Activated B cell treated with CpG ODN at 0.5 μM for 24 hours (primary cell): ENCODE measurements around the gene MAFG. TPM values are rescaled to one million over a fixed set of nuclear protein-coding genes. Genes with fewer than 3 reads are reported as not detected.

Experiments used
- ATAC-seq: fragments of 200-7000 bp; cut with Tn5 transposase; one replicate; pipeline ENCODE4 v1.10.0; 2021; ENCODE audit warnings: low read depth, mild to moderate bottlenecking, moderate library complexity
- CTCF ChIA-PET: fragments of 350-600 bp; sonication (Branson Sonifier 250); formaldehyde crosslinking; loops from one replicate; lab custom pipeline; 2021; ENCODE audit warnings: antibody characterized with exemption; lab: Charles Lee
- POLR2A ChIA-PET: fragments of 350-600 bp; sonication (Branson Sonifier 250); formaldehyde crosslinking; loops from one replicate; lab custom pipeline; 2021; ENCODE audit warnings: antibody characterized with exemption; lab: Charles Lee
- DNase-seq: peaks from one replicate; pipeline ENCODE4 v3.0.0; 2022
- H3K27ac Mint-ChIP-seq: one replicate; pipeline ENCODE4 v1.8.0; 2020; ENCODE audit warnings: mixed read lengths
- H3K27me3 Mint-ChIP-seq: one replicate; pipeline ENCODE4 v1.8.0; 2021; ENCODE audit warnings: mixed read lengths
- H3K36me3 Mint-ChIP-seq: one replicate; pipeline ENCODE4 v1.8.0; 2021; ENCODE audit warnings: low read depth, mixed read lengths
- H3K4me1 Mint-ChIP-seq: one replicate; pipeline ENCODE4 v1.8.0; 2021; ENCODE audit warnings: mixed read lengths
- H3K4me3 Mint-ChIP-seq: one replicate; pipeline ENCODE4 v1.8.0; 2020; ENCODE audit warnings: mild to moderate bottlenecking, mixed read lengths
- H3K9me3 Mint-ChIP-seq: one replicate; pipeline ENCODE4 v1.8.0; 2020; ENCODE audit warnings: mixed read lengths
- intact Hi-C: fragments of 100-400 bp; cut with micrococcal nuclease; formaldehyde crosslinking; loops from one replicate; pipeline ENCODE4 v1.15.1; 2024
- total RNA-seq: library from RNA; stranded (reverse); gene quantifications from 2 replicates; pipeline ENCODE4 v1.2.3, GENCODE V29; 2022
- TF ChIP-seq, protein P1 (sequence below): fragments of 200-600 bp; IDR thresholded peaks from one replicate; pipeline ENCODE4 v1.8.0; 2022; ENCODE audit warnings: antibody characterized with exemption, mild to moderate bottlenecking

The MAFG gene
- total RNA-seq, 1 donor from 2014 or later = 30.7 TPM

DNA sequence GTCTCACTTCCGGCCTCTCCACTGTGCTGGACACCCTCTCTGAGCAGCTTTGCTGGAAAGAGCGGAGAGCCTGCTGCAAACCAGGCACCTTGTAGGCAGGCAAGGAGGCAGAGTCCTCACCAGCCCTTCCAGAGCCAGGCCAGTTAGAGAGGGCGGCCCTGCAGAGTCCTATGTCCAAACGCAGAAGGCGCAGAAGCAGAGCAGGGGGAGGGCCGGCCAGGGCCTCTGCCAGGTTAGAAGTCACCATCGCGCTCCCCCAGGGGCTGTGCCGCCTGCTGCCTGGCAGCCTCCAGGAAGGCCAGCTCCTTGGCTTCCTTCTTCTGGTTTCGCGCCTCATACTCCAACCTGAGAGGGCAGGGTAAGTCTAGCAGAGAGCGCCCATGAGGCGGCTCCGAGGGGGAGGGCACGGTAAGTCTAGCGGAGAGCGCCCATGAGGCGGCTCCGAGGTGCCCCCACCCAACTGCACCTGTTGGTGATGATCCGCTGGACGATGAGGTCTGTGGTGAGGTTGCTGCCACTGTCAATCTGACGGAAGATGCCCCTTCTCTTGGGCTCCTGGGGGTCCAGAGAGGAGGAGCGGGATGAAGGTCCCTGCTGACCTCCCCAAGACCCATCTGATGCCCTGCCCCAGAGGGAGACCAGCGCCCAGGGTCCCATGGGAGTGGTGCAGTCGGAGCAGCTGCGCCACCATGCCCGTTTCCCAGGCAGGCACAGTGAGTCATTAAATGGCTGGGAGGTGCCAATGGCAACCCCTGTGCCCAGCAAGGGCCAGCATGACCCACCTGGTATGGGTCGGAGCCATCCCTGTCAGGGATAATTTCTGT, 22.7 kb downstream of the MAFG start:
- peaks cover 5% of the 10 kb centered on the region for H3K4me1 Mint-ChIP-seq
- no peaks in the 10 kb centered on the region for H3K9me3 Mint-ChIP-seq
- peaks cover 29% of the 10 kb centered on the region for H3K36me3 Mint-ChIP-seq
- H3K27ac Mint-ChIP-seq = no peak overlapping the region
- TF ChIP-seq, protein P1, sequence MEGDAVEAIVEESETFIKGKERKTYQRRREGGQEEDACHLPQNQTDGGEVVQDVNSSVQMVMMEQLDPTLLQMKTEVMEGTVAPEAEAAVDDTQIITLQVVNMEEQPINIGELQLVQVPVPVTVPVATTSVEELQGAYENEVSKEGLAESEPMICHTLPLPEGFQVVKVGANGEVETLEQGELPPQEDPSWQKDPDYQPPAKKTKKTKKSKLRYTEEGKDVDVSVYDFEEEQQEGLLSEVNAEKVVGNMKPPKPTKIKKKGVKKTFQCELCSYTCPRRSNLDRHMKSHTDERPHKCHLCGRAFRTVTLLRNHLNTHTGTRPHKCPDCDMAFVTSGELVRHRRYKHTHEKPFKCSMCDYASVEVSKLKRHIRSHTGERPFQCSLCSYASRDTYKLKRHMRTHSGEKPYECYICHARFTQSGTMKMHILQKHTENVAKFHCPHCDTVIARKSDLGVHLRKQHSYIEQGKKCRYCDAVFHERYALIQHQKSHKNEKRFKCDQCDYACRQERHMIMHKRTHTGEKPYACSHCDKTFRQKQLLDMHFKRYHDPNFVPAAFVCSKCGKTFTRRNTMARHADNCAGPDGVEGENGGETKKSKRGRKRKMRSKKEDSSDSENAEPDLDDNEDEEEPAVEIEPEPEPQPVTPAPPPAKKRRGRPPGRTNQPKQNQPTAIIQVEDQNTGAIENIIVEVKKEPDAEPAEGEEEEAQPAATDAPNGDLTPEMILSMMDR = no peak
- intact Hi-C loops = no loop called here
- POLR2A ChIA-PET = no interaction called here
- no peak overlapping the region for H3K4me3 Mint-ChIP-seq
- peaks cover 10% of the 10 kb centered on the region for H3K27me3 Mint-ChIP-seq
- DNase-seq = no peak
- no peak for ATAC-seq
- CTCF ChIA-PET = no interaction called here

DNA sequence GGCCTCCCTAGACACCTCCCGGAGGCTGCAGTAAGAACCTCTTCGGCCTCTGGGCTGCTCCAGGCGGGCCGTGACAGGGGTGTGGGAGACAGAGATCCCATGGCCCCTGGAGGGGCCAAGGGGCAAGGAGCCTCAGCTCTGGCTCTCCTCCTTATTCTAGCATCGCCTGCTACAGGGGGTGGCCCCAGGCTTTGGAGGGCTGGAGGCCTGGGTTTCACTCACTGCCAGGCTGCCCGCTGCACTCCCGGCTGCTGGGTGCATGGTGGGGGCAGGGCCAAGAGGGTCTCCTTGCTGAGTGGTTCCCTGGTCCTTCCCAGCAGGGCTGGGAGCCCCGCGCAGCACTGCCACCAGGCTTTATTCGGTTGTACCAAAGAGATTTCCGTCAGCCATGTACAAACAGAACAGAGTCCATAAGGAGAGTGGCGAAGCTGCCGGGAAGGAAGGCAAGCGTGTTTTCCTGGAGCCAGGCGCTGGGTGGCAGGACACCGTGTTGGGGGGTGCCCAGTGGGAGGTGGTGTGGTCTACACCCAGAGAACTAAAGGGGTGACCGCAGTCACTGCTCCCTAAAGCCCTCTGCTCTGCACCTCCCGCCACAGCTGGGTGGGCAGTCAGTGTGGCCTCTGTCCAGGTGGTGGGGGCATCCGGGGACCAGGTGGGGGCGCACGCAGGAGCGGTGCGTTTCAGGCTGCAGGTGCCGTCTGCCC, 23.5 kb downstream of the MAFG start:
- ATAC-seq (no peak), DNase-seq (no peak)
- Mint-ChIP-seq H3K4me3 (no peak overlapping the region), H3K9me3 (no peaks in the 10 kb centered on the region), H3K4me1 (peaks cover 5% of the 10 kb centered on the region), H3K27me3 (peaks cover 10% of the 10 kb centered on the region), H3K36me3 (peaks cover 32% of the 10 kb centered on the region), H3K27ac (no peak overlapping the region)
- ChIA-PET CTCF (no interaction called here), POLR2A (no interaction called here)
- intact Hi-C loops = no loop called here
- TF ChIP-seq, protein P1 = no peak

DNA sequence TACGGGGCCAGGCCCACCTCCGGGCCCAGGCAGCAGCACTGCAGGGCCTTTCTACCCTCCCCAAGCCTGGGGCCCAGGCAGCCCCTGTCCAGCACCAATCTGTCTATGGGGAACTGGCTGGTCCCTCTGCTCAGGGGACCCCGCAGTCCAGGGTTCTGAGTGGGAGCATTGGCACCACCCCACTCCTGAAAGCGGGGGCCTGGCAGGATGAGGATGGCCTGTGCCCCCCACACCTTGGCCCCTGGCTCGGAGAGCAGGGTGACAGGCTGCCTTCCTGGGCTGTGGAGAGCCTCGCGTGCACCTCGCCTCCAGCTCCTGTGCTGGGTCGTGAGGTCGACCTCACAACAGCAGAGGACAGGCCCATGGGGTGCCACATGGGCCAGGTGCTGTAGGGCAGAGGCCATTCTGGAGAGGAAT, 24.1 kb downstream of the MAFG start:
- H3K4me1 Mint-ChIP-seq = peaks cover 5% of the 10 kb centered on the region
- TF ChIP-seq, protein P1 = no peak
- H3K27ac Mint-ChIP-seq = no peak overlapping the region
- no peaks in the 10 kb centered on the region for H3K9me3 Mint-ChIP-seq
- peaks cover 10% of the 10 kb centered on the region for H3K27me3 Mint-ChIP-seq
- no peak overlapping the region for H3K4me3 Mint-ChIP-seq
- ChIA-PET CTCF (no interaction called here), POLR2A (interaction anchor here (0.6 to 1.4 kb wide), 2 partner anchors 24 to 70 kb away, joined by 3 read pairs; partner anchors contain the start of genes MAFG and MCRIP1)
- ATAC-seq (no peak), DNase-seq (no peak)
- H3K36me3 Mint-ChIP-seq = peaks cover 37% of the 10 kb centered on the region
- intact Hi-C loops = no loop called here

DNA sequence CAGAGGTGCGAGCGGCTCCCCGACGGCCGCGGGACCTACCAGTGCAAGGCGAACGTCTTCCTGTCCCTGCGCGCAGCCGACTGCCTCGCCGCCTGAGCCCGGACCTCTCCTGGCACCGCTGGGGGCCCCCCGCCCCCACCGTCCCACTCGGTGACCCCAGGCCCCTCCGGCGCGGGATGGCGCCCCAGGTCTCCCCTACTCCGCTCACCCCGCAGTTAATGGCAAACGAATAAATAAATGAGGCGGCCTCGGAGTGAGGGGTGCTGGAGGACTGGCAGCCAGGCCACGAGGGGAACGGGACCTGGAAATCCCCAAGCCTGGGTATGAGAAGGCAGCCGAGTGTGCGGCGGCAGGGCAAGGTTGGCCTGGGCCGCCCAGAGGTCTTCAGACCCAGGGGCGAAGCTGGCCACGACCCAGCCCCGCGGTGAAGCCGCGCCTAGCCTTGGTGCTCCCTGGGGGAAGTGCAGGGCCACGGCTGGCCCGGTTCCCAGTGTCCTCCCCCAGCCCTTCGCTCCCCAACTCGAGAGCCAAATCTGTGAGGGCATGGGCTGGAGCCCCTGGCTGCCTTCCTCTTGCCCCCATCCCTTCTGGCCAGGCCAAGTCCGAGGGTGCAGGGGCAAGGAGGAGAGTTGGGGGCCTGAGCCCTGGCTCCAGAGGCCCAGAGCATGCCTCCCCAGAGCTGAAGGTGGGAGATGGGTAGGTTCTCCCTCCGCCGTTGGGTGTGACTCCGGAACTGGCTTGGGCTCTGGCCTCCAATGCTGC, 24.7 kb downstream of the MAFG start:
- CTCF ChIA-PET = no interaction called here
- Mint-ChIP-seq H3K36me3 (peaks cover 37% of the 10 kb centered on the region), H3K4me1 (peaks cover 5% of the 10 kb centered on the region), H3K9me3 (no peaks in the 10 kb centered on the region), H3K27ac (no peak overlapping the region), H3K4me3 (no peak overlapping the region), H3K27me3 (peaks cover 10% of the 10 kb centered on the region)
- DNase-seq = no peak
- peak; percentile 26 for ATAC-seq
- POLR2A ChIA-PET = interaction anchor here (0.6 to 1.4 kb wide), 2 partner anchors 25 to 70 kb away, joined by 3 read pairs; partner anchors contain the start of genes MAFG and MCRIP1
- TF ChIP-seq, protein P1 = no peak
- intact Hi-C loops = no loop called here
